HG02970 (cell line): ENCODE results near the gene DYSF.
"Not testable (repeated sequence)": the region's sequence is repeated elsewhere in the genome, so short reads cannot be mapped to it uniquely, and the experiment has no call there.

Experiments
- ATAC-seq: cut with Tn5 transposase; IDR thresholded peaks from one replicate; pipeline ENCODE4 v1.9.1; 2021; ENCODE audit warnings: mild to moderate bottlenecking, moderate library complexity, moderate number of reproducible peaks; ENCODE audit not compliant: unreplicated experiment, low FRiP score

DYSF gene

DNA sequence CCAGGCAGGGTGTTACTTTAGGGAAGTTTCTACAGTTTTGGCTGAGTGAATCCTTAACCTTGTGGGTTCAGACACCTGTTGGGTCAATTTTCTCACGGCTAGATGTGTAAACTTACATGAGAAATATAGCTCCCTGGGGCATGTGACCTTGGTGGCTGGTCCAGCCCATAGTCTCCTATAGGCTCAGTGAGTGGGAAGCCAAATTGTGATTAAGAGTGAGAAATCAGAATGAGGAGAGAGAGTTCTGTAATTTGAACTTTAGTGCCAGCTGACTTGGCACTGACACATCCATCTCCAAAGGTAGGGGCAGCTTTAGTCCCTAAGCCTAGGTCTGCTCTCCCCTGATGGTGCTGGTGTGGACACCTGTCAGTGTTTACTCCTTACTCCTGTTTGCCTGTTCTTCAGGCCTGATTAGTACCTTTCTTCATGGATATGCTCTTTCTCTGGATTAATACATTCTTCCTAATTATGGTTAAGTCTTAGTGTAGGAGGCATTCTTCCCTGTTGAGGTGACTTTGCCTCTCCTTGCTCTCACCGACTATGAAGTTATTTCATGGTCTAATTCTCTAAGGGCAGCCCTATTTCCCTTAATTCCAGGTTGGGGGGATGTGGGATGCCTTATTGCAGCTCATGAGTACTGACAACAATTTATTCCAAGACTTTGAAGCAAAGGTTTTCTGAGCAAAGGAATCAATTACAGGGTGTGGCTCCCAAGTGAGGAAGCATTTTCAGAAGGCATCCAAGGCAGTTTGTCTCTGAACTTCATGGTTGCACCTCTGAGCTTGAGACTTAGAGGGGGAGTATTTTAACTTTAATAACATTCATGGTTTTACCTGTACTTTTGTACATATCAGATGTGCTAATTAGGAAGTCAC lies 177.3 kb downstream of the DYSF start:
- ATAC-seq, result no peak

DNA sequence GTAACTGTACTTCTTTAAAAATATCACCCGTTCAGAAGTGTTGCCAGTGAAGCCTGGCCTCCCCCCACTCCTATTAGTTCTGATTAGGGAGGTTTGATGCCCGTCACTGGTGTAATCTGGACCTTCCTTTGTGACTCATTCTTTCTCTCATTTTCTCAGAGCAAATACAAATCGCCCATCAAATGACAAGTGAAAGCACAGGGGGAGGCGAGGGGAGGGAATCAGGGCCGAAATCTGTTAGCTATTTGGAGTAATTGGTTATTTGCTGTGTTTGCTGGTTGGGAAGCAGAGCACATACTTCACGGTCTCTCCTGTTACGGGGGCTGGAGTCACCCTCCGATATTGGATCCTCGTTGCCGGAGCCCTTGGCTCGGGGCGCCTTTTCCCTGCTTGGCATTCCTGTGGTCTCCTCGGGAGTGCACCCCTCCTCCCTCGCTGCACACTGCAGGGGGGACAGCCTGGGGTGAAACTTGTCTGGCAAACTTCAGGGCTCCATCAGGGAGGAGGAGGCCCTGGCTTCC lies 178.1 kb downstream of the DYSF start:
- ATAC-seq, result no peak

DNA sequence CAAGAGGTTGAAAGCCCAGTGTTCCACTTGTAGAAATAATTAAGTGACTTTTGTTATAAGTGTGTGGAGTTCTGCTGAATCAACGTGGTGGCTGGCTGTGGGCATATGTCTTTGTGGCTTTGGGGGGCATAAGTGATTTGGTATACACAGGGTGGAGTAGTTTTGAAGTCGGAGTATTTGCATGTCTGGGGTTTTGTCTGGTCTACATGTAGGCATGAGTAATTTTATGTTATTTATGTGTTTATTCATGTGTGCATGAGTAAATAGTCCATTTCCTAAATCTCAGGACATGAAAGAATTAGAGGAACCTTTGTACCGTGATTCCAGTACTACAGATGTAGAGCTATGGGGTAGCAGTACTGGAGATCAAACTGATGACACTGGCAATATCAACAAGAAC lies 179.7 kb downstream of the DYSF start:
- no peak for ATAC-seq

DNA sequence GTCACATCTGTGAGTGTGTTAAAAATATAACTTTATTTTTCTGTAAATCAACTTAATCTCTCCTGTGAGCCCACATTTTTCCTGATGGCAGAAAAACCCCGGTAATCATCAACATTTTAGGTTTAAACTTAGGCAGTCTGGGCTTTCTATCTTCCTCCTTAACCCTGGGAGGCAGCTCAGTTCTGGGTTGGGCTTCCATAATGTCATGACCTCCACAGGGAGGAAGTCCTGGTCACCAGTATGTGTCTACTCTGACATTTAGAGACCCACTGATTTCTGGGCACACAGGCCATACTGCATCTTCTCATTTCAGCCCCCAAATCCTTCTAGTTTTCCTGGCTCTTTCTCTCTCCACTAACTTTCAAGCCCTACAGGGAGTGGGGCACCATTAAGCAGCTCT lies 181.2 kb downstream of the DYSF start:
- no peak for ATAC-seq

DNA sequence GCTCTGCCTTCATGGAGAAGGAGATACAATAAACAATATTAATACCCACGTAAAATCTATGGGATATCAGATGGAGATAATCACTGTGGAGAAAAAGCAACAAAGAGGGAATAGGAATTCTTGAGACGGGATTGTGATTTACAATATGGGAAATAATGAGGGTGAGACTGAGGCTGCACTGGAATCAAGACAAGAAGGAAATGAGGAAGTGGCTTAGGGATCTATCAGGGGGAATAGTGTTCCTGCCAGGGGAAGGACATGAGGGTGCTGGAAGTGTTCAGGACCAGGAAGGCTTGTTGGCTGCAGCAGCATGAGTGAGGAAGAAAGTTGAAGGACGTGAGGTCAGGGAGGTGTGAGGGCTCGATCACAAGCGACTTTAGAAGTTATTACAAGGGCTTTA lies 182.4 kb downstream of the DYSF start:
- no peak for ATAC-seq

DNA sequence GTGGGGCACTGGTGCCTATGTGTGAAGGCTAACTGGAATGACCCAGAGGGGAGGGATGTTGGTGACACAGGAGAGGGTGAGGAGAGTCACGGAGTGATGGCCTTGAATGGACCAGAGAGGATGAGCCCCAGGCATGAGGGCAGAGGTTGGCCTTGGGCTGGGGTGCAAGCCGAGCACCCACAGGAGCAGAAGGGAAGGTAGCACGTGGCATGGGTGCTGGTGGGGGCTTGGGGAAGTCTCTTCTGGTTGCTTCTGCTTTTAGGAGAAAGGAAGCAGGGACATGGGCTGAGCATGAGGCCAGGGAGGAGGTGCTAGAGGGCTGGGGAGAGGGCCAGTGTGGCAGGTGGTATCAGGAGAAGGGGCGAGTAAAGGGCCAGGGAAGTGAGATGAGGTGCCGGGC lies 183.8 kb downstream of the DYSF start:
- no peak for ATAC-seq

DNA sequence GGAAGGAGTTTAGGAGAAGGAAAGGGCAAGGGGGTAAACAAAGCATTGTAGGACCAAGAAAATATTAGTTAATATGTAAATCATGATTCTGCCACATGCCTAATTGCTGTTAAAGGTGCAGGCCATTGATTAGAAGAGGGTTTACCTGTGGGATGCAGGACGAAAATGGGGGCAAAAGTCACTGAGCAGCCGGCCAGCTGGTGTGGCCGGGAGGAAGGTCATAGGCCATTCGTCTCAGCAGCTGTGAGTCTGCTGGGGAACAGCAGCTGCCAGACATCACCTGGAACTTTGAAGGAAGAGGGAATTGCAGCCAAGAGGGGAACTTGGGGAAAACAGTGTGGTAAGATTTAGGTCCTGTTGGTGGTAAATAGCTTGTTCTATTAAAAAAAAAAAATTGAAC lies 184.4 kb downstream of the DYSF start:
- ATAC-seq, result no peak

DNA sequence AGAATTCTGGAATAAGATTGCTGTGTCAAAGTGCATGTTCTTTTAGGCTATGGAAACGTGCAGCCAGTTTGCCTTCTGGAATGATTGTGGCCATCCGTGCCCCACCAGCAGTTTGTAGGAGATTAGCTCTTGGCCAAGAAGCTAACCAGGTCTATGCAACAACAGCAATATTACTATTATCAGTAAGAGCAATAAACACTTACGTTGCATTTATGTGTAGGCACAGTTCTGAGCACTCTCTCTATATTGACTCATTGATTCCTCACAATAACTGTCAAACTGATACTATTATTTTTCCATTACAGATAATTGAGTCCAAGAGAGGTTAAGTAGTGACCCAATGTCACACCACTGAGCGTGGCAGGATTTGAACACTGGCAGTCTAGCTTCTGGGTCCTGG lies 186.4 kb downstream of the DYSF start:
- ATAC-seq, result no peak

DNA sequence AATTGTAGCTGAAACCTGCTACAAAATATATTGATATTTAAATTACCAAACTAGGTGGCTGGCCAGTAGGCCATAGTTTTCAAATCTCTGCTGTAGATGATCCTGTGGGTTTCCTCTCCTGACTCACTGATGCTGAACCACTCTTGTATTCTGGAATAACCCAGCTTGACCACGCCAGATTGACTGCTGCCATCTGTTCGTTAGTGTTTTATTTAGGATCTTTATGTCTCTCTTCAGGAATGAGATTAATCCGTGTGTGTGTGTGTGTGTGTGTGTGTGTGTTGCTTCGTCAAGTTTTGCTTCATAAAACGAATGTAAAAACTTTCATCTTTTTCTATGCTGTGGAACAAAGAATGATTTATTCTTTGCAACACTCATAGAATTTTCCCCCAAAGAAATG lies 187.1 kb downstream of the DYSF start:
- no peak for ATAC-seq

DNA sequence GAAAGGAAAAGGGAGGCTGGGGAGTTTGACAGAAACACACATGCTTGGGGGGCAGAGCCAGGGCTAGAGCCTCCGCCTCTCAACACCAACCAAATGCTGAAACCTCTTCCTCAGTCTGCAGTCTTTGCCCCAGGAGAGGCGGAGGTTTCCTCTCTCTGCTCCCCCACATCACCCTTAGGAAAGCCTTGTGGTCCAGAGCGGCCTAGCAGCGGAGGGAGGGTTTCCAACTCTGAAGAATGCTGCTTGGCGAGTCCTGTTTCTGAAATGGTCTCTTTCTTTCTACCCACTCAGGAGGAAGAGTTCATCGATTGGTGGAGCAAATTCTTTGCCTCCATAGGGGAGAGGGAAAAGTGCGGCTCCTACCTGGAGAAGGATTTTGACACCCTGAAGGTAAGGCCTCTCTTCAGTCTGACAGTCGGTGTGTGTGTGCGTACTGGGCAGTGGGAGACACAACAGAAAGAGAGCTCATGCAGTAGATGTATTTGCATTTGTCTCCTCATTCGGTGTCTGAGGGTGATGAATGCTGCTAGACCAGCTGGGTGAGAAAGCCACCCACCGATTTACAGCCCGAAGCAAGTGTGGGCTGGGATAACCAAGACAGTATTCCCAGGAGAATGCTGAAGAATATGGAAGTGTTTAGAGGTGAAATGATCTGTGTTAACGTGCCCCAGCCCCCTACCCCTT lies 190.5 kb downstream of the DYSF start:
- no peak for ATAC-seq

DNA sequence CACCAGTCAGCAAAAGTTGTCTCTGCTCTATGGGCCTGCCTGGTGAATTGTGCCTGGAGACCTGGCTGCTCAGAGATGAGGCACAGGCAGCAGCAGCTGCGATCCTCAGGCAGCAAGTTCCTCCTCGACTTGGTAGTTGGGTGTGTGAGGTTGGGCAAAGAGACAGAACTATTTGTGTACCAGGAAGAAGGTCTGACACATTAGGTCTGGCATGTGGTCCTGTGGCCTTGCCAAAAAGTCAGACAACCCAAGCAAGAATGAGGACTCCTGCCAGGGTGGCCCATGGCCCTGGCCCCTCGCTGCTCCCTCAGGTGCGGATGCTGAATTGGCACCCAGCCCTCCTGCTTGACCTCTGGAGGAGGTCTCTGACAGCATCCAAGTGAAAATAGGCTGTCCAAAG lies 192.7 kb downstream of the DYSF start:
- no peak for ATAC-seq

DNA sequence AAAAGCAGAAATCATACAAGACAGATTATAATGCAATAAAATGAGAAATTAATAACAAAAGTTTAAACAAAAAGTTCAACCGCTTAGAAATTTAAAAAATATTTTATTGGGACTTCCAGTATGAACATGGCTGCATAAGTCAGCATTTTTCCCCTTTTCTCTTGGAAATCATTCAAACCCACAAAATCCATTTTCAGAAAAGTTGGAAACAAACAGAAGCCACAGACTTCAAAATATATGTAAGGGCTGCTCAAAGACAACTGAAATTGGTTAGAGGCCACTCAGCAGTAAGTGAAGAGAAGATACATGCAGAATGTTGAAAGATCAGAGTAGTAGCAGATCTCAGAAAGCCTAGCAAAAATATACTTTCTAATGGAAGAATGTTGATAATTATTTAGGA lies 194.0 kb downstream of the DYSF start:
- no peak for ATAC-seq

DNA sequence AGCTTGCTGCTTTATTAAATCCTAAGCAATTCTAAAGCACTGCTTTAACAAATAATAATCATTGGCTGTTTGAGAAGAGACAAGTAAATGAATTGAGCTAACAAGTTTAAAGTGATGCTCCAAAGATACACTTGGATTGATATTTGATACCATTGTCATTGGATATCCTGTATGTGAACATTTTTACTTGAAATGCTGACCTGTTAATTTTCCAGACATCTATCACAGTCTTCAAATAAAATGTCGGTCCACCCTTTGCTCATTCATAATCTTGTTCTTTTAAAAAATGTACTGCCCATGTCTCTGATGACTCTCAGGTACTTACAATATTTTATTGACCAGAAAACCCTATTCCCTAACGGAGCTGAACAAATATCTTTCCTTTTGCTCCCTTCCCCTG lies 202.1 kb downstream of the DYSF start:
- ATAC-seq, result no peak

DNA sequence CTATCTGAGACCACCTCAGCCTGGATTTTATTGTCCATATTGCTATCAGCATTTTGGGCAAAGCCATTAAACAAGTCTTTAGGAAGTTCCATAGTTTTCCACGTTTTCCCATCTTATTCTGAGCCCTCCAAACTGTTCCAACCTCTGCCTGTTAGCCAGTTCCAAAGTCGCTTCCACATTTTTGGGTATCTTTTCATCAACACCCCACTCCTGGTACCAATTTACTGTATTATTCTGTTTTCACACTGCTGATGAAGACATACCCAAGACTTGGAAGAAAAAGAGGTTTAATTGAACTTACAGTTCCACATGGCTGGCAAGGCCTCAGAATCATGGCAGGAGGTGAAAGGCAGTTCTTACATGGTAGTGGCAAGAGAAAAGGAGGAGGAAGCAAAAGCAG lies 204.9 kb downstream of the DYSF start:
- not testable (repeated sequence) for ATAC-seq

DNA sequence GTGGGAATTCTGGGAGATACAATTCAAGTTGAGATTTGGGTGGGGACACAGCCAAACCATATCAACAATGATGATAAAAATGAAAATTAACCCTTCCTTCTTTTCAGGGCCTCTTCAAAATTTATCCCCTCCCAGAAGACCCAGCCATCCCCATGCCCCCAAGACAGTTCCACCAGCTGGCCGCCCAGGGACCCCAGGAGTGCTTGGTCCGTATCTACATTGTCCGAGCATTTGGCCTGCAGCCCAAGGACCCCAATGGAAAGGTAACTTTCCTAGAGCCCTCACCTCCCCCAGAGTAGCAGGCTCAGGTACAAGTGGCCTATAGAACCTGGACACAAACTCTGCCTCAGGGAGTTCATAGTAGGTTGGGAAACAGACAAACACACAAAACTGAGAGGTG lies 205.4 kb downstream of the DYSF start:
- ATAC-seq, result no peak

DNA sequence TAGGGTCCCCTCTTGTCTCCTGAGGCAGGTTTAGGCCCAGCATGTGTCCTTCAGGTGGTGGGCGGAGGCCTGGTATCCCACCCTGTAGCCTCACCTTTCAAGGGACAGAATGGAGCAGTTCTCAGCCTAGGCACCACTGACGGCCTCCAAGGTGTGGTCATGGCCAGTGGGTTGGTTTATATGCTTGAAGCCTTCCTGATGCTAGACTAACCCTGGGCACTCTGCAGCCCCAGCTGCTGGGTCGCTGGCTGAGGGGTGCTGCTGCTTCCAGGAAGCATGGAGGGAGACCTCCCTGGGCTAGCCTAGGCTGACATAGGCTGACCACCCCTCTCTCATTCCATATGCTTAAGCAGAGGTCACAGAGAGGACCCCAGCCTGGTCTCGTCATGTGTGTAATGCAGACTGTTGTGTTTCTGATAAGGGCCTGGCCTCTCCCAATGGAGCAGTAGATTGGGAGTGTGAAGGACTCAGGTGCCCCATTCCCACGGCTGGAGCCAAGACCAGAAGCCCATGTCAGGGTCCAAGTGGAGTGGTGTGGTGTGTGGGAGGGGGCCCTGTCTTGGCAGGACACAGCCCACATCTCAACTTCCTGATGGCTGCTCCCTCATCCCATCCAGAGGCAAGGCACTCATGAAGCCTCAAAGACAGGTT lies 206.6 kb downstream of the DYSF start:
- no peak for ATAC-seq

DNA sequence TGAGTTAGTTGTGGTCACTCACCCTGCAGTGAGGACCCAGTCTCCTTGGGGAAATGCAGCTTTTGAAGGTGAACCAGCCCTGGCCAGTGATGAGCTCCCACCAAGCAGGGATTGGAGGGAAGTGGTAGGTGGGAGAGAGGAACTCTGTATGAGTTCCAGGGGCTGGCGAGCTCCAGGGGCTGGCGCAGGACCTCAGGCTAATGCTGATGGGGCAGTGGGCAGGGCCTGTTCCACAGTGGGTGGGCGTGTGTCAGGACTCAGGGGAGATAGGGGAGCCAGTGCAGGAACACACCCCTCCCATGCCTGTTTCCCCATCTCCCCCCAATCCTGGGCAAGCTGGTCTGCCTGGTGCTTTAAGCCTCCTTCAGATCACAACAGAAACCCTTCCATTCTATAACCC lies 208.4 kb downstream of the DYSF start:
- no peak for ATAC-seq

DNA sequence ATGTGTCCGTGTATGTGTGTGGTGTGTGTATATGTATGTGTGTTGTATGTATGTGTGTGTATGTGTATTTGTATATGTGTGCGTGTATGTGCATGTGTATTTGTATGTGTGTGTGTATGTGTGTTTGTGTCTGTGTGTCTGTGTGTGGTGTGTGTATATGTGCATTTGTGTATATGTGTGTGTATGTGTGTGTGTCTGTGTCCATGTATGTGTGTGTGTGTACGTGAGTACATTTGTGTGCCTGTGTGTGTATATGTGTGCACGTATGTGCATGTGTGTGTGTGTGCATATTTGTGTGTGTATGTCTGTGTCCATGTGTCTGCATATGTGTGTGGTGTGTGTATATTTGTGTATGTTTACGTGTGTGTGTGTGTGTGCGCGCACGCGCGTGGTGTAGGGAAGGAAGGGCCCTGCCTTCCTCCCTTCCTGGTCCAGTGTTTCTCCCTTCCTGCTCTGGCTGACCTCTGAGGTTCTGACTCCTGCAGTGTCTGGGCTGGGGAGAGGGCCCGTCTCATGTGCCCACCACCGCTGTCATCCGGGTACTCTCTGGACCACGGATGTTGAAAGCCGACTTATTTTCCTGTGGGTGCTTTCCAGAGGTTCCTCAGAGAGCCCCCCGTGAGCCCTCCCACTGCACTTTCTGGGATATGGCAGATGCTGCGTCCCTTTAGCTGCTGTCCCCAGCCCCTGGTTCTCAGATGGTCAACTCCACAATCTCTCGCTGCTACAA lies 209.5 kb downstream of the DYSF start:
- no peak for ATAC-seq

DNA sequence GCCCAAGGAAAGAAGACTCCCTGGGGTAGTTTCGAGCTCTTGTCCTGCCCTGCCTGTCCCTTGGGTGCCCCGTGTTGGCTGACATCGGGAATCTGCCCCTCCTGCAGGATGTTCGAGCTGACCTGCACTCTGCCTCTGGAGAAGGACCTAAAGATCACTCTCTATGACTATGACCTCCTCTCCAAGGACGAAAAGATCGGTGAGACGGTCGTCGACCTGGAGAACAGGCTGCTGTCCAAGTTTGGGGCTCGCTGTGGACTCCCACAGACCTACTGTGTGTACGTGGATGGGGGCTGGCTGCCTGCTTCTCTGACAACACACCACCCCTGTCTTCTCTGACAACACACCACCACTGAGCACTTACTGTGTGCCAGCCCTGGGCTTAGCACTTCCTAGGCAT lies 210.8 kb downstream of the DYSF start:
- ATAC-seq, result no peak

DNA sequence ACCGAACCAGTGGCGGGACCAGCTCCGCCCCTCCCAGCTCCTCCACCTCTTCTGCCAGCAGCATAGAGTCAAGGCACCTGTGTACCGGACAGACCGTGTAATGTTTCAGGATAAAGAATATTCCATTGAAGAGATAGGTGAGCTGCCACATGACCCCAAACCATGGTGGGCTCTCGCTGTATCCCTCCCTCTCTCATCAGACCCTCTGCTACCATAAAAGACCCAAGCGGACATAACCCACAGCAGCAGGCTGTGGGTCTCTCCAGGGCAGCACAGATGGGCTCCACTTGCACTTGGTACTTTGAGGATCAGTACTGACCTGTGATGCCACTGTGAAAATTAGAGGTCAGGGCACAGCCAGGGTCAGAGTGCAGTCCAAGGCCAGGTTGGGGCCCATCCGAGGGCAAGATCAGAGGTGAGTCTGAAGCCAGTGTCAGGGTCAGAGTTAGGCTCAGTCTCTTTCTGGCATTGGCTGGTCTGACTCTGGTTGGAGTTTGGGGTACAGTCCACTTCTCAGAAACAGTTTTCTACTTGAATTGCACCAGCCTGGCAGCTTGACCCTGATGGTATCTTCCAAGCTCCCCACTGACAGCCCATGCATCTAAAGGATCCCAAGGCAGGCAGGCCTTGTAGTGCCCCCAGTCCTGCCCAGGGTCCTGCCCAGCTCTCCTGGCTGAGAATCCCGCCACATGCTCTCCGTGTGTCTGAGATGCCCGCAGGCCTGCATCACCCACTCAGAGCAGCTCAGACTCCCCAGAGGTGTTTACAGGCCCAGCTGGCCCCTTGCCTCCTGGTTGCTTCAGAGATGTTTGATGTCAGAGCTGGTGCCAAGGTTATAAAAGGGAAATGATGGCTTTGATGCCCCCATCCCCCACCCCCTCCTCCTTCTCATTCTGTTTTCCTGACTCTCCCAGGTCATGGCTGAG lies 212.1 kb downstream of the DYSF start:
- ATAC-seq, result no peak
